Activated CD4-positive, alpha-beta memory T cell treated with anti-CD3 and anti-CD28 coated beads for 36 hours (primary cell): ENCODE measurements around the gene LYRM4. TPM values are rescaled to one million over a fixed set of nuclear protein-coding genes. Genes with fewer than 3 reads are reported as not detected.
A peak's percentile ranks its signal among the peaks of the same experiment; 100 is the strongest.

Experiments
- CTCF ChIA-PET: fragments of 350-600 bp; sonication (Branson Sonifier 250); formaldehyde crosslinking; loops from one replicate; lab custom pipeline; 2021; ENCODE audit warnings: antibody characterized with exemption, inconsistent platforms; lab: Charles Lee
- POLR2A ChIA-PET: fragments of 350-600 bp; sonication (Branson Sonifier 250); formaldehyde crosslinking; loops from one replicate; lab custom pipeline; 2021; ENCODE audit warnings: antibody characterized with exemption; lab: Charles Lee
- DNase-seq: peaks from one replicate; pipeline ENCODE4 v3.0.0-alpha.2; 2020
- H3K27ac Mint-ChIP-seq: one replicate; pipeline ENCODE4 v1.8.0; 2021; ENCODE audit warnings: mixed read lengths
- H3K27me3 Mint-ChIP-seq: one replicate; pipeline ENCODE4 v1.8.0; 2021; ENCODE audit warnings: mixed read lengths
- H3K36me3 Mint-ChIP-seq: one replicate; pipeline ENCODE4 v1.8.0; 2021; ENCODE audit warnings: mixed read lengths
- H3K4me1 Mint-ChIP-seq: one replicate; pipeline ENCODE4 v1.8.0; 2021; ENCODE audit warnings: low read depth, mixed read lengths
- H3K4me3 Mint-ChIP-seq: one replicate; pipeline ENCODE4 v1.8.0; 2021; ENCODE audit warnings: mild to moderate bottlenecking, mixed read lengths
- H3K9me3 Mint-ChIP-seq: one replicate; pipeline ENCODE4 v1.8.0; 2021; ENCODE audit warnings: mixed read lengths
- intact Hi-C: fragments of 100-400 bp; cut with micrococcal nuclease; formaldehyde crosslinking; loops from one replicate; pipeline ENCODE4 v1.15.1; 2023
- total RNA-seq, 2 experiments: library from RNA; stranded (reverse); gene quantifications; one replicate each; pipeline ENCODE4 v1.2.3, GENCODE V29; 2021

Gene LYRM4
- total RNA-seq, 2 experiments from 2014 or later, result 50.6 to 53.6 TPM

DNA sequence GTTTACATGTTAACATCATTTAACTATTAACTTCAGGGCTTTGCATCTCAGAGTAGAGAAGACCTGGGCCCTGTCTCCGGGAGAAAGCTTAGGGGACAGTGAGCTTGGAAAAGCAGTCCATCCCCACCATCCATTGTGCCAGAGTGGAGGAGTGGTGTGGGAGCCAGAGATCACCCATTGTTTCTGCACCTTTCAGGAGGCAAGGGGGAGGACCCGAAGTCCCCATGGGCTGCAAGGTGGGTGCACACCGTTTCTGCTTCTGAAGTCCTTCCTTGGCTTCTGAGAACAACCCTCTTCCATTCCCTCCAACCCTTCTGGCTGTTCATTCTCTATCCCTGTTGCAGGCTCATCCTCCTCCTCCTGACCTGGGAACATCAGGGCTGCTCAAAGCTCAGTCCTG, 179.6 kb downstream of the LYRM4 start:
- H3K4me1 Mint-ChIP-seq, result peaks cover 3% of the 10 kb centered on the region
- H3K27ac Mint-ChIP-seq, result no peak overlapping the region
- no peaks in the 10 kb centered on the region for H3K36me3 Mint-ChIP-seq
- CTCF ChIA-PET, result no interaction called here
- no peak for DNase-seq
- no peak overlapping the region for H3K4me3 Mint-ChIP-seq
- intact Hi-C loops, result no loop called here
- no peaks in the 10 kb centered on the region for H3K9me3 Mint-ChIP-seq
- H3K27me3 Mint-ChIP-seq, result peaks cover 30% of the 10 kb centered on the region
- POLR2A ChIA-PET, result no interaction called here

DNA sequence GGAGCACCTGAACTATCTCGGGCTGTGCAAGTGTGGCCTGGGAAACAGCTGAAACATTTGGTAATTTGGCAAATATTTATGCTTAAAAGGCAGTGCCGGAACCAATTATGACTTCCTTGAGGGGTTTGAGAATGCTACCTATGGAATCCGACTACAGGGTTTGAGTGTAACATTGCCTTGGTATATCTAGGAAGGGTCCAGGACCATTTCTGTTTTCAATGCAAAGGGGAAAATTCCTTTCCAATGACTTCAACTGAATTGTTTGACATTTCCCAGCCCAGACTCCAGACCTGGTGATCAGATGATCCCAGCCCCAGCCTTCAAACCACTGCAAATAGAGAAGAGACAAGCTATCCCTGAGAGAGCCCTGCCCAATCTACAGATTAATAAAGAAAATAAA, 180.2 kb downstream of the LYRM4 start:
- ChIA-PET CTCF (no interaction called here), POLR2A (no interaction called here)
- Mint-ChIP-seq H3K36me3 (no peaks in the 10 kb centered on the region), H3K27me3 (peaks cover 28% of the 10 kb centered on the region), H3K4me1 (peaks cover 2% of the 10 kb centered on the region), H3K4me3 (no peak overlapping the region), H3K27ac (no peak overlapping the region), H3K9me3 (no peaks in the 10 kb centered on the region)
- intact Hi-C loops, result no loop called here
- no peak for DNase-seq

- POLR2A ChIA-PET, result no interaction called here
Observed at GRCh38 chr6:5079692-5080091, 181.1 kb downstream of the LYRM4 start.

GRCh38 chr6:5078121-5078669, 182.6 kb downstream of the LYRM4 start:
- intact Hi-C loops, result no loop called here
- Mint-ChIP-seq H3K9me3 (no peaks in the 10 kb centered on the region), H3K27ac (no peak overlapping the region), H3K27me3 (peaks cover 26% of the 10 kb centered on the region), H3K4me1 (no peaks in the 10 kb centered on the region), H3K4me3 (no peak overlapping the region), H3K36me3 (no peaks in the 10 kb centered on the region)
- POLR2A ChIA-PET, result no interaction called here
- CTCF ChIA-PET, result interaction anchor here (0.7 to 1.0 kb wide), 2 partner anchors 16 to 393 kb away, joined by 3 read pairs; no protein-coding TSS in a partner anchor
- DNase-seq, result no peak

More at GRCh38 chr6:5079692-5080091, 181.1 kb downstream of the LYRM4 start:
- DNase-seq, result no peak
- CTCF ChIA-PET, result no interaction called here
- Mint-ChIP-seq H3K36me3 (no peaks in the 10 kb centered on the region), H3K9me3 (no peaks in the 10 kb centered on the region), H3K4me1 (peaks cover under 1% of the 10 kb centered on the region), H3K27me3 (peaks cover 30% of the 10 kb centered on the region), H3K27ac (no peak overlapping the region), H3K4me3 (no peak overlapping the region)
- intact Hi-C loops, result no loop called here

DNA sequence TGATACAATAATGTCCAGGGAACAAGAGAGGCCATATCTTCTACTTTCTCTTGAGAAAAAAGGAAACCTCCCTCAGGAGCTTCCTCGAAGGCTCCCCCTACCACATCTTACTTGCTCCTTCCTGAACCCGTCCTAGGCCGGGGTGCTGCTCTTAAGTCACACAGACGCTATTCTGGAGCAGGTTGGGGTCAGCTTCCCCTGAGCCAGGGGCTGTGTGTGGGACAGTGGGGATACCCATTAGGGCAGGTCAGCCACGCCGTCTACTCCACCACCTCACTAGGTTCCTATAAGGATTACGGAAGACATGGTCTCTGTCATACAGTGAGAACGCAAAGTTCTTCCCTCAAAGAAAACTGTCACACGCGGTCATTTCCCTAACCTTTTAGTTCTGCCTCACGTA, 183.8 kb downstream of the LYRM4 start:
- intact Hi-C loops, result no loop called here
- Mint-ChIP-seq H3K36me3 (no peaks in the 10 kb centered on the region), H3K9me3 (no peaks in the 10 kb centered on the region), H3K27me3 (peaks cover 17% of the 10 kb centered on the region), H3K4me3 (no peak overlapping the region), H3K27ac (no peak overlapping the region), H3K4me1 (peaks cover 5% of the 10 kb centered on the region)
- POLR2A ChIA-PET, result no interaction called here
- CTCF ChIA-PET, result no interaction called here
- DNase-seq, result no peak

- ChIA-PET CTCF (no interaction called here), POLR2A (no interaction called here)
- no peak overlapping the region for H3K4me3 Mint-ChIP-seq
- no peaks in the 10 kb centered on the region for H3K9me3 Mint-ChIP-seq
- intact Hi-C loops, result no loop called here
- H3K4me1 Mint-ChIP-seq, result peaks cover 5% of the 10 kb centered on the region
- no peak overlapping the region for H3K27ac Mint-ChIP-seq
- peaks cover 11% of the 10 kb centered on the region for H3K27me3 Mint-ChIP-seq
- no peak for DNase-seq
- no peaks in the 10 kb centered on the region for H3K36me3 Mint-ChIP-seq
Observed at GRCh38 chr6:5073992-5074391, 186.8 kb downstream of the LYRM4 start.

- Mint-ChIP-seq H3K9me3 (peaks cover 1% of the 10 kb centered on the region), H3K4me3 (no peak overlapping the region), H3K27ac (no peak overlapping the region), H3K36me3 (no peaks in the 10 kb centered on the region), H3K27me3 (peaks cover 11% of the 10 kb centered on the region), H3K4me1 (peaks cover 5% of the 10 kb centered on the region)
- POLR2A ChIA-PET, result no interaction called here
- intact Hi-C loops, result no loop called here
- CTCF ChIA-PET, result no interaction called here
- peak; percentile 20 for DNase-seq
Observed at GRCh38 chr6:5072440-5072839, 188.3 kb downstream of the LYRM4 start.

DNA sequence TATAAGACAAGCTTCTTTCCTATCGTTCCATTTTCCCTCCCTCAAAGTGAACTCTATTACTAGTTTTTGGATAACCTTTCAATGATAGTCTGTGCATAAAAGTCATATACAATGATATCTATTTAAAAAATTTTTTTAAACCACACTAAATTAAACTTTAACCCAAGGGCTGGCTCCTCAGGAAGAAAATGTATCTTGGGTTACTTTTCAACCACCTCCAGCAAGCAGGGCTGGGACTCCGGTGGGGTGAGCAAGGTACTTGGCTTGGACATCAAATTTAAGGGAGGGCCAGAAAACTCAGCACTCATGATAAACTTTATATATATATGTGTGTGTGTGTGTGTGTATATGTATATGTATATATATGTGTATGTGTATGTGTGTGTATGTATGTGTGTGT, 189.5 kb downstream of the LYRM4 start:
- intact Hi-C loops, result no loop called here
- H3K27ac Mint-ChIP-seq, result no peak overlapping the region
- CTCF ChIA-PET, result no interaction called here

GRCh38 chr6:5068153-5068751, 192.5 kb downstream of the LYRM4 start:
- peaks cover 5% of the 10 kb centered on the region for H3K4me1 Mint-ChIP-seq
- ChIA-PET POLR2A (no interaction called here), CTCF (no interaction called here)
- intact Hi-C loops, result no loop called here
- H3K27ac Mint-ChIP-seq, result no peak overlapping the region
- no peak overlapping the region for H3K4me3 Mint-ChIP-seq
- no peak for DNase-seq
- no peaks in the 10 kb centered on the region for H3K27me3 Mint-ChIP-seq
- H3K9me3 Mint-ChIP-seq, result peaks cover 7% of the 10 kb centered on the region
- H3K36me3 Mint-ChIP-seq, result no peaks in the 10 kb centered on the region

More for the DNA sequence above, 189.5 kb downstream of the LYRM4 start:
- H3K36me3 Mint-ChIP-seq, result no peaks in the 10 kb centered on the region
- POLR2A ChIA-PET, result no interaction called here
- DNase-seq, result no peak
- peaks cover 7% of the 10 kb centered on the region for H3K9me3 Mint-ChIP-seq
- peaks cover 8% of the 10 kb centered on the region for H3K27me3 Mint-ChIP-seq
- H3K4me3 Mint-ChIP-seq, result no peak overlapping the region
- peaks cover 5% of the 10 kb centered on the region for H3K4me1 Mint-ChIP-seq

DNA sequence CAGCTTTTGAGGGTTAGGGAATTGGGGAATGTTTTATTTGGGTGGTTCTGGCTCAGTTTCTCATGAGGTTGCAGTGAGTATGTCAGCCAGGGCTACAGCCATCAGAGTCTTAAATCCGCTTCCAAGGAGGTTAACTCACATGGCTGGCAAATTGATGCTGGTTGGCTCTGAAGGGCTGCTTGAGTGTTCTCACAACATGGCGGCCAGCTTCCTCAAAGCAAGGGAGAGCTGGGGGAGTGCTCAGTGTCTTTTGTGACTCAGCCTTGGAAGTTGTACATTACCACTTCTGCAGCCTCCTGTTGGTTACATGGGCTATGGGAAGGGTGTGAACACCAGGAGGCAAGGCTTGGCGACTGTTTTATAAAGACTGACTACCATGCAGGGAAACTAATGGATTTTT, 193.4 kb downstream of the LYRM4 start:
- peaks cover 7% of the 10 kb centered on the region for H3K9me3 Mint-ChIP-seq
- H3K27ac Mint-ChIP-seq, result no peak overlapping the region
- peaks cover 2% of the 10 kb centered on the region for H3K4me1 Mint-ChIP-seq
- H3K36me3 Mint-ChIP-seq, result no peaks in the 10 kb centered on the region
- no peak for DNase-seq
- no peaks in the 10 kb centered on the region for H3K27me3 Mint-ChIP-seq
- intact Hi-C loops, result no loop called here
- POLR2A ChIA-PET, result no interaction called here
- CTCF ChIA-PET, result no interaction called here
- no peak overlapping the region for H3K4me3 Mint-ChIP-seq

DNA sequence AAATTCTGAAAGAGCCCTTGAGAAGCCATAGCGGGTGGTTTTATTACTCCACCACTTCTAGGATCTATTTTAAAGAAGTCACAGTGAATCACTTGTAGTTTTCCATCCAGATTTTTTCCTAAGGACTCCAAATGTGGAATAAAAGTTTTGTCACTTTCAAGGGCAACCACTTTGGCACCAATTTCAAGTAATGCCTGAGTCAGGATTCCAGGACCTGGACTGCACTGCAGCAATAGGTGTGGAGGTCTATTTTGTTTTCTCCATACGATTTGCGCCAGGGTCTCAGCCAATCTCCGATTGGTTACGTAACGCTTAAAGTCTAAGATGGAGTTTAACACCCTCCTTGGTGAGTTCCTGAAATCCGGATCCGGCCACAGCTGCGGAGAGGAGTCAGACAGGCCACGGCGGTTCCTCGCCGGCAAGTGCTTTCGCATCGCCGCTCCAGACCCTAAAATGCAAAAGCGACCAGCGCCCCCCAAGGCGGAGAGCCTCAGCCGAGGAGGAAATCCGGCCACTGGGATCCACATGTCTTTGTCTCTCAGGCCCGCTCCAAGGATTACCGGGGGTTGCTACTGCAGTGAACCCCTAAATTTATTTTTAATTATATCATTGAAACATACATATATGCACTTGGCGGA, 194.2 kb downstream of the LYRM4 start:
- Mint-ChIP-seq H3K4me3 (no peak overlapping the region), H3K9me3 (peaks cover 7% of the 10 kb centered on the region), H3K36me3 (no peaks in the 10 kb centered on the region), H3K4me1 (no peaks in the 10 kb centered on the region), H3K27ac (no peak overlapping the region), H3K27me3 (no peaks in the 10 kb centered on the region)
- intact Hi-C loops, result no loop called here
- ChIA-PET CTCF (no interaction called here), POLR2A (no interaction called here)
- DNase-seq, result no peak

- peaks cover 3% of the 10 kb centered on the region for H3K27me3 Mint-ChIP-seq
- no peak overlapping the region for H3K27ac Mint-ChIP-seq
- DNase-seq, result no peak
- H3K36me3 Mint-ChIP-seq, result no peaks in the 10 kb centered on the region
- peaks cover 7% of the 10 kb centered on the region for H3K9me3 Mint-ChIP-seq
- ChIA-PET CTCF (no interaction called here), POLR2A (no interaction called here)
- H3K4me3 Mint-ChIP-seq, result no peak overlapping the region
- H3K4me1 Mint-ChIP-seq, result no peaks in the 10 kb centered on the region
- intact Hi-C loops, result no loop called here
Observed at GRCh38 chr6:5063617-5064016, 197.1 kb downstream of the LYRM4 start.

DNA sequence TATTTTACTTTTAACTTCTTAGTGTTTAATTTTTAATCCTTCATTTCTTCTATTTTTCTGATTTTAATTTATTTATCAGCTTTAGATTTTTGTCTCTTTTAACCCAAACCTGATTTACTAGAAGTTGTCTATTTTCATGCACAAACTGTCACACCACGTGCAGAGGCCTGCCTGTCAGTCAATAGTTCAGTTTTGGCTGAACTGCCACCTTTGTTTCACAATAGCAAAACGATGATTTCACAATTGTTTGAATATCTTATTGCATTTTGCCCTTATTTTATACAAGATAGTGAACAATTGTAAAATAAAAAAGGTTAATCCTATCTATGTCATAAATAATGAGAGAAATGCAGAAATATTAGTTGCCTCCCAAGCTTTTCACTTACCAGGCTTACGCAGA, 199.6 kb downstream of the LYRM4 start:
- Mint-ChIP-seq H3K27ac (no peak overlapping the region), H3K9me3 (no peaks in the 10 kb centered on the region), H3K36me3 (no peaks in the 10 kb centered on the region), H3K27me3 (peaks cover 3% of the 10 kb centered on the region), H3K4me1 (no peaks in the 10 kb centered on the region), H3K4me3 (no peak overlapping the region)
- ChIA-PET CTCF (no interaction called here), POLR2A (no interaction called here)
- intact Hi-C loops, result no loop called here
- DNase-seq, result no peak
